ENCODE results near the gene DOCK6. TPM values are rescaled to one million over a fixed set of nuclear protein-coding genes. Genes with fewer than 3 reads are reported as not detected.

The DOCK6 gene
- total and polyA plus RNA-seq, 10 of the 15 experiments (the other 5 are each of a cell fraction or from before 2014, with no cell fraction given) = 0.76 to 24.8 (median 4.7) TPM

DNA sequence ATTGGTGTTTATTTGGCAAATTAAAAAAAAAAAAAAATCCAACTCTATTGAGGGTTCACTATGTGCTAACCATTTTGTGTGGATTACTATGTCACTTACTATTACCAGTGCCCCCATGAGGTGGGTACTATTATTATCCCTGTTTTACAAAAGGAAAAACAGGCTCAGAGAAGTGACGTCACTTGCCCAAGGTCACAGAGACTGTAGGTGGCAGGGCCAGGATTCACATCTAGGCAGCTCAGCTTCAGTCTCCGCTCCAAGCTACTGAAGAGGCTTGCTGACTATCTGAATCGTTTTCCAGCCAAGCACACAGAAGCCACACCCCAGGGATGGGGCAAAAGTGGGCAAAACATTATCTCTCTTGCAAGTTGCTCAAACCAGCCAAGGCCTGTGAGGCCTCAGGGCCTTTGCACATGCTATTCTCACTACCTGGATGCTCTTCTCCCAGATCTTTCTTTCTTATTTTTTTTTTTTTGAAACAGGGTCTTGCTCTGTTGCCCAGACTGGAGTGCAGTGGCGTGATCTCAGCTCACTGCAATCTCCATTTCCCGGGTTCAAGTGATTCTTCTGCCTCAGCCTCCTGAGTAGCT is 27.7 kb downstream of the DOCK6 start:
- no peak overlapping the region for H3K4me2 ChIP-seq (ENCODE audit: control insufficient read depth, insufficient read depth)
- ATAC-seq (no peak), DNase-seq (ENCODE audit: low read depth, low spot score) (no peak), FAIRE-seq (no peak)
- POLR2A ChIA-PET = no interaction called here
- no peaks in the 10 kb centered on the region; the same call in 1 of the 2 replicates for H4K20me1 ChIP-seq (ENCODE audit: control insufficient read depth, insufficient read depth)
- H3K4me3 ChIP-seq = no peak overlapping the region
- H3K9me3 ChIP-seq (replicated peaks; ENCODE audit: control insufficient read depth, insufficient read depth, low read length) = no peaks in the 10 kb centered on the region
- SMC1A ChIA-PET (ENCODE audit: uncharacterized antibody, unreplicated experiment) = no interaction called here
- TF ChIP-seq RBBP5 (conservative IDR thresholded peaks at IDR 0.05) = no peak
- TF ChIP-seq, protein P1, sequence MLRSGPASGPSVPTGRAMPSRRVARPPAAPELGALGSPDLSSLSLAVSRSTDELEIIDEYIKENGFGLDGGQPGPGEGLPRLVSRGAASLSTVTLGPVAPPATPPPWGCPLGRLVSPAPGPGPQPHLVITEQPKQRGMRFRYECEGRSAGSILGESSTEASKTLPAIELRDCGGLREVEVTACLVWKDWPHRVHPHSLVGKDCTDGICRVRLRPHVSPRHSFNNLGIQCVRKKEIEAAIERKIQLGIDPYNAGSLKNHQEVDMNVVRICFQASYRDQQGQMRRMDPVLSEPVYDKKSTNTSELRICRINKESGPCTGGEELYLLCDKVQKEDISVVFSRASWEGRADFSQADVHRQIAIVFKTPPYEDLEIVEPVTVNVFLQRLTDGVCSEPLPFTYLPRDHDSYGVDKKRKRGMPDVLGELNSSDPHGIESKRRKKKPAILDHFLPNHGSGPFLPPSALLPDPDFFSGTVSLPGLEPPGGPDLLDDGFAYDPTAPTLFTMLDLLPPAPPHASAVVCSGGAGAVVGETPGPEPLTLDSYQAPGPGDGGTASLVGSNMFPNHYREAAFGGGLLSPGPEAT (IDR thresholded peaks at IDR 0.05; ENCODE audit: low read depth) = no peak
- TF ChIP-seq, protein P2, sequence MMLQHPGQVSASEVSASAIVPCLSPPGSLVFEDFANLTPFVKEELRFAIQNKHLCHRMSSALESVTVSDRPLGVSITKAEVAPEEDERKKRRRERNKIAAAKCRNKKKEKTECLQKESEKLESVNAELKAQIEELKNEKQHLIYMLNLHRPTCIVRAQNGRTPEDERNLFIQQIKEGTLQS (IDR thresholded peaks at IDR 0.05; ENCODE audit: borderline replicate concordance, extremely low read depth, low read depth, low read length) = no peak
- TF ChIP-seq SREBF1 (IDR thresholded peaks at IDR 0.05; ENCODE audit: low read length) = no peak
- TF ChIP-seq MTA2 (IDR thresholded peaks at IDR 0.05; ENCODE audit: low read depth) = no peak
- TF ChIP-seq BRCA1 (IDR thresholded peaks at IDR 0.05; ENCODE audit: low read depth, low read length) = no peak
- no peak for TF ChIP-seq TAF1 (IDR thresholded peaks at IDR 0.05; ENCODE audit: borderline replicate concordance, low read depth, low read length)
- TF ChIP-seq, protein P3, sequence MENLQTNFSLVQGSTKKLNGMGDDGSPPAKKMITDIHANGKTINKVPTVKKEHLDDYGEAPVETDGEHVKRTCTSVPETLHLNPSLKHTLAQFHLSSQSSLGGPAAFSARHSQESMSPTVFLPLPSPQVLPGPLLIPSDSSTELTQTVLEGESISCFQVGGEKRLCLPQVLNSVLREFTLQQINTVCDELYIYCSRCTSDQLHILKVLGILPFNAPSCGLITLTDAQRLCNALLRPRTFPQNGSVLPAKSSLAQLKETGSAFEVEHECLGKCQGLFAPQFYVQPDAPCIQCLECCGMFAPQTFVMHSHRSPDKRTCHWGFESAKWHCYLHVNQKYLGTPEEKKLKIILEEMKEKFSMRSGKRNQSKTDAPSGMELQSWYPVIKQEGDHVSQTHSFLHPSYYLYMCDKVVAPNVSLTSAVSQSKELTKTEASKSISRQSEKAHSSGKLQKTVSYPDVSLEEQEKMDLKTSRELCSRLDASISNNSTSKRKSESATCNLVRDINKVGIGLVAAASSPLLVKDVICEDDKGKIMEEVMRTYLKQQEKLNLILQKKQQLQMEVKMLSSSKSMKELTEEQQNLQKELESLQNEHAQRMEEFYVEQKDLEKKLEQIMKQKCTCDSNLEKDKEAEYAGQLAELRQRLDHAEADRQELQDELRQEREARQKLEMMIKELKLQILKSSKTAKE (IDR thresholded peaks at IDR 0.05; ENCODE audit: low read depth, poor library complexity, severe bottlenecking) = no peak
- TF ChIP-seq CHD1 (IDR thresholded peaks at IDR 0.05; ENCODE audit: low read depth, low read length) = no peak
- no peak for TF ChIP-seq MEF2B (IDR thresholded peaks at IDR 0.05; ENCODE audit: partially characterized antibody, poor library complexity, severe bottlenecking)
- no TSS peak for BruUV-seq (replicated peaks)
- in situ Hi-C loops (cut with MboI) = no loop called here
- no peaks in the 10 kb centered on the region for H3K79me2 ChIP-seq (ENCODE audit: control insufficient read depth, insufficient read depth, low read length)
- H3K27me3 ChIP-seq (replicated peaks in 1 of 2; ENCODE audit: control insufficient read depth in 2 of 2, insufficient read depth in 2 of 2, low read length in 1 of 2) = no peaks in the 10 kb centered on the region
- 79% methylated on average over 5 of the region's 5 CpGs for WGBS (ENCODE audit: insufficient coverage, insufficient replicate concordance, low lambda C conversion rate, missing lambda C conversion rate)
- no peak overlapping the region for H3K27ac ChIP-seq (ENCODE audit: control insufficient read depth, insufficient read depth)
- intact Hi-C loops (cut with micrococcal nuclease; ENCODE audit: unreplicated experiment) = no loop called here
- RAD21 ChIA-PET (ENCODE audit: unreplicated experiment) = no interaction called here
- no peaks in the 10 kb centered on the region; a peak in 1 of 4 replicates for H3K36me3 ChIP-seq (ENCODE audit: control insufficient read depth in 2 of 2, insufficient read depth in 2 of 2, low read length in 1 of 2)
- H3K4me1 ChIP-seq (ENCODE audit: control insufficient read depth, insufficient read depth, low read length) = no peaks in the 10 kb centered on the region
- CTCF ChIA-PET = interaction anchor here (0.6 kb wide), 1 partner anchor 79 kb away, joined by 4 read pairs; the partner anchor contains the start of gene SPC24
- no peak overlapping the region for H3K9ac ChIP-seq (ENCODE audit: control insufficient read depth, insufficient read depth, low read length)
- H2AFZ ChIP-seq (ENCODE audit: control insufficient read depth, low read depth, low read length) = no peak overlapping the region
